PC-9 (cell line): ENCODE data around the gene MRPL57. TPM values are rescaled to one million over a fixed set of nuclear protein-coding genes. Genes with fewer than 3 reads are reported as not detected.
"Not testable (repeated sequence)": the region's sequence is repeated elsewhere in the genome, so short reads cannot be mapped to it uniquely, and the experiment has no call there.

Experiments used
- BruUV-seq: library from RNA; stranded (reverse); fragments of 400-500 nt; replicated peaks from 2 replicates; lab custom pipeline; 2021; lab: Mats Ljungman, UMichigan
- CTCF ChIA-PET: fragments of 300-600 bp; sonication (Branson Sonifier 250); formaldehyde crosslinking; loops from one replicate; lab custom pipeline; 2022; ENCODE audit warnings: antibody characterized with exemption; lab: Charles Lee
- POLR2A ChIA-PET: fragments of 300-600 bp; sonication (Branson Sonifier 250); formaldehyde crosslinking; loops from one replicate; lab custom pipeline; 2022; ENCODE audit warnings: antibody characterized with exemption; ENCODE audit not compliant: unreplicated experiment; lab: Charles Lee
- DNase-seq, 2 experiments: peaks; one replicate each; pipeline versions ENCODE4 v3.0.0 to v3.0.0-alpha.2; 2015 to 2022; ENCODE audit warnings: mixed read lengths in 1 of 2
- H2AFZ ChIP-seq: fragments of 200-600 bp; sonication (generic); 2 replicates; pipeline ENCODE4 v1.8.1; 2017; ENCODE audit warnings: antibody characterized with exemption
- H3F3A ChIP-seq: fragments of 200-600 bp; sonication (generic); 2 replicates; pipeline ENCODE4 v1.8.1; 2017; ENCODE audit warnings: antibody characterized with exemption, mild to moderate bottlenecking, low read depth; ENCODE audit not compliant: insufficient read depth
- H3K27ac ChIP-seq: fragments of 200-600 bp; sonication (generic); 2 replicates; pipeline ENCODE4 v1.6.1; 2016; ENCODE audit warnings: mixed run types
- H3K27me3 ChIP-seq: fragments of 200-600 bp; sonication (generic); 2 replicates; pipeline ENCODE4 v1.6.1; 2016; ENCODE audit warnings: low read depth, mixed run types; ENCODE audit not compliant: insufficient read depth
- H3K36me3 ChIP-seq: fragments of 200-600 bp; sonication (generic); 2 replicates; pipeline ENCODE4 v1.6.1; 2016; ENCODE audit warnings: low read depth, mixed run types
- H3K4me1 ChIP-seq: fragments of 200-600 bp; sonication (generic); replicated peaks from 2 replicates; pipeline ENCODE4 v1.6.1; 2016; ENCODE audit warnings: mixed run types; ENCODE audit not compliant: insufficient read depth
- H3K4me2 ChIP-seq: fragments of 200-600 bp; sonication (generic); 2 replicates; pipeline ENCODE4 v1.6.1; 2017; ENCODE audit warnings: mixed run types
- H3K4me3 ChIP-seq: fragments of 200-600 bp; sonication (generic); 2 replicates; pipeline ENCODE4 v1.6.1; 2016; ENCODE audit warnings: mixed run types
- H3K79me2 ChIP-seq: fragments of 200-600 bp; sonication (generic); 2 replicates; pipeline ENCODE4 v1.6.1; 2017; ENCODE audit warnings: low read depth, mixed run types
- H3K9me2 ChIP-seq: fragments of 200-600 bp; sonication (generic); 2 replicates; pipeline ENCODE4 v1.8.1; 2017; ENCODE audit warnings: mild to moderate bottlenecking; ENCODE audit not compliant: insufficient read depth
- H3K9me3 ChIP-seq: fragments of 200-600 bp; sonication (generic); 2 replicates; pipeline ENCODE4 v1.8.1; 2016; ENCODE audit warnings: low read depth; ENCODE audit not compliant: insufficient read depth
- H4K20me1 ChIP-seq: fragments of 200-600 bp; sonication (generic); 2 replicates; pipeline ENCODE4 v1.8.1; 2017; ENCODE audit not compliant: insufficient read depth
- EZH2 ChIP-seq: fragments of 200-600 bp; sonication (generic); IDR thresholded peaks from 2 replicates; pipeline ENCODE4 v1.8.0; 2017; ENCODE audit warnings: antibody characterized with exemption, low read depth
- intact Hi-C: fragments of 100-400 bp; cut with micrococcal nuclease; formaldehyde crosslinking; loops from one replicate; pipeline ENCODE4 v1.10.0; 2022; ENCODE audit not compliant: unreplicated experiment
- total RNA-seq: library from RNA; stranded (reverse); gene quantifications from 2 replicates; pipeline ENCODE4 v1.2.3, GENCODE V29; 2021
- TF ChIP-seq, protein P1 (sequence below): fragments of 200-600 bp; sonication (generic); conservative IDR thresholded peaks from 2 replicates; pipeline ENCODE4 v1.6.1; 2017; ENCODE audit warnings: mixed run types, antibody characterized with exemption, mild to moderate bottlenecking, moderate library complexity

Gene MRPL57
- total RNA-seq, 1 experiment from 2014 or later, result 11.0 TPM

DNA sequence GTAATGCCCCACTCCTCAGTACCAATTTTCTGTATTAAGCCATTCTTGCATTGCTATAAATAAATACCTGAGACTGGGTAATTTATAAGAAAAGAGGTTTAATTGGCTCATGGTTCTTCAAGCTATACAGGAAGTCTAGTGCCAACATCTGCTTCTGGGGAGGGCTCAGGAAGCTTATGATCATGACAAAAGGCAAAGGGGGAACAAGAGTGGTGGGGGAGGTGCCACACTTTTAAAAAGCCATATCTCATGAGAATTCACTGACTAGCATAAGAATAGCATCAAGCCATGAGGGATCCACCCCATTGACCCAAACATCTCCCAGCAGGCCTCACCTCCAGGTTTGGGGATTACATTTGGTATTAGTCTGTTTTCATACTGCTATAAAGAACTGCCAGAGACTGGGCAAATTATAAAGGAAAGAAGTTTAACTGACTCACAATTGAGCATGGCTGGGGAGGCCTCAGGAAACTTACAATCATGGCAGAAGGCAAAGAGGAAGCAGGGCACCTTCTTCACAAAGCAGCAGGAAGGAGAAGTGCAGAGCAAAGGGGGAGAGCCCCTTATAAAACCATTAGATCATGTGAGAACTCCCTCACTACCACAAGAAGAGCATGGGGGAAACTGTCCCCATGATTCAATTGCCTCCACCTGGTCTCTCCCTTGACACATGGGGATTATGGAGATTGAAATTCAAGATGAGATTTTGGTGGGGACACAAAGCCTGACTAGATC, 25.2 kb downstream of the MRPL57 start:
- H3K9me3 ChIP-seq, POLR2A ChIA-PET, DNase-seq, H3F3A ChIP-seq, H3K4me1 ChIP-seq, H4K20me1 ChIP-seq, intact Hi-C loops, H3K79me2 ChIP-seq, H3K27me3 ChIP-seq, H3K4me2 ChIP-seq, H2AFZ ChIP-seq, H3K27ac ChIP-seq, CTCF ChIA-PET, H3K36me3 ChIP-seq, BruUV-seq, H3K9me2 ChIP-seq, H3K4me3 ChIP-seq: not testable (repeated sequence)

DNA sequence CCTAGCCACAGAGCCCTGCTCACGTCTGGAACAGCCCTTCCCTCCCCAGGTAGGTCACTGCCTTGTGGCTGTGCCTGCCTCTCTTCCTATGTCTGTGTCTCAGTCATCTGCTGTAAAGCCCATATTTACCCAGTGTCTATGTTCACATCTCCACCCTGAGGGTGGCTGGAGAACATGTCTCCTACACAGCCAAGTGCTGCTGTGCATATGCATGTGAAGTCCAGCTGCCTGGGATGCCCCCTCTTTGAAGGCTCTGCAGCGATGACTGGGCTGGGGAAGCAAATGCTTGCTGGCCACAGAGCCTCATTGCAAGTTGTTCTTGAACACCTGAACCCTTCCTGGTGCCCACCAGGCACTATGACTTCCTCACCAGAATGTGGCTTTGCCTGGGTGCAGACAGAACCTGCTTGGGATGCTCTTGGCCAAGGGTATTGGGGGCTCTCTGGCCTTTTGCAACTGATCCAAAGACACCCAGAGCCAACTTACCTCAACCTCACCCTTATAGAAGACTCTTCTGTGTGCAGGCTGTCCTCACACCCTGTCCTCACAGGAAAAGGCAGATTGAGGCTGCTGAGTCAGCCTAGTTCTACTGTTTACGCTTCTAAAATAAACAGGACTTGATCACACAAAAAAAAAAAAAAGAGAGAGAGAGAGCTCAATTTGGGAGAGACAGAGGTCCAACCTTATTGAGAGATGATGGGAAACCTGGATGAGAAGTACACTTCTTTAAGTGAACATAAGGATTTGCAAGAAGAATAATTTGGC, 26.5 kb downstream of the MRPL57 start:
- H3K4me3 ChIP-seq, result no peak overlapping the region
- H2AFZ ChIP-seq, result no peak overlapping the region
- H3K4me1 ChIP-seq, result no peaks in the 10 kb centered on the region
- H3K4me2 ChIP-seq, result no peak overlapping the region
- no peaks in the 10 kb centered on the region for H3K36me3 ChIP-seq
- BruUV-seq, result no TSS peak
- H3K27me3 ChIP-seq, result peaks cover under 1% of the 10 kb centered on the region; the same call in 1 of the 2 replicates
- H4K20me1 ChIP-seq, result no peaks in the 10 kb centered on the region
- ChIA-PET POLR2A (no interaction called here), CTCF (no interaction called here)
- no peak overlapping the region for H3K27ac ChIP-seq
- DNase-seq, result no peak
- peaks cover 6% of the 10 kb centered on the region for H3F3A ChIP-seq
- no peaks in the 10 kb centered on the region for H3K9me2 ChIP-seq
- no peaks in the 10 kb centered on the region for H3K79me2 ChIP-seq
- TF ChIP-seq, protein P1, sequence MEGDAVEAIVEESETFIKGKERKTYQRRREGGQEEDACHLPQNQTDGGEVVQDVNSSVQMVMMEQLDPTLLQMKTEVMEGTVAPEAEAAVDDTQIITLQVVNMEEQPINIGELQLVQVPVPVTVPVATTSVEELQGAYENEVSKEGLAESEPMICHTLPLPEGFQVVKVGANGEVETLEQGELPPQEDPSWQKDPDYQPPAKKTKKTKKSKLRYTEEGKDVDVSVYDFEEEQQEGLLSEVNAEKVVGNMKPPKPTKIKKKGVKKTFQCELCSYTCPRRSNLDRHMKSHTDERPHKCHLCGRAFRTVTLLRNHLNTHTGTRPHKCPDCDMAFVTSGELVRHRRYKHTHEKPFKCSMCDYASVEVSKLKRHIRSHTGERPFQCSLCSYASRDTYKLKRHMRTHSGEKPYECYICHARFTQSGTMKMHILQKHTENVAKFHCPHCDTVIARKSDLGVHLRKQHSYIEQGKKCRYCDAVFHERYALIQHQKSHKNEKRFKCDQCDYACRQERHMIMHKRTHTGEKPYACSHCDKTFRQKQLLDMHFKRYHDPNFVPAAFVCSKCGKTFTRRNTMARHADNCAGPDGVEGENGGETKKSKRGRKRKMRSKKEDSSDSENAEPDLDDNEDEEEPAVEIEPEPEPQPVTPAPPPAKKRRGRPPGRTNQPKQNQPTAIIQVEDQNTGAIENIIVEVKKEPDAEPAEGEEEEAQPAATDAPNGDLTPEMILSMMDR, result no peak
- TF ChIP-seq EZH2, result no peak
- H3K9me3 ChIP-seq, result no peaks in the 10 kb centered on the region
- intact Hi-C loops, result no loop called here

GRCh38 chr13:21208652-21209154, 32.2 kb downstream of the MRPL57 start:
- POLR2A ChIA-PET, result no interaction called here

More at GRCh38 chr13:21208652-21209154, 32.2 kb downstream of the MRPL57 start:
- Histone ChIP-seq H4K20me1 (no peaks in the 10 kb centered on the region), H3K4me1 (no peaks in the 10 kb centered on the region), H2AFZ (no peak overlapping the region), H3K9me2 (no peaks in the 10 kb centered on the region), H3F3A (peaks cover 6% of the 10 kb centered on the region), H3K79me2 (no peaks in the 10 kb centered on the region), H3K4me3 (no peak overlapping the region), H3K27ac (no peak overlapping the region), H3K36me3 (no peaks in the 10 kb centered on the region), H3K4me2 (no peak overlapping the region), H3K9me3 (no peaks in the 10 kb centered on the region), H3K27me3 (peaks cover 37% of the 10 kb centered on the region)
- TF ChIP-seq, protein P1, result no peak
- no peak for TF ChIP-seq EZH2
- intact Hi-C loops, result no loop called here
- CTCF ChIA-PET, result no interaction called here
- no peak for DNase-seq
- BruUV-seq, result no TSS peak
